WTC11 (cell line): ENCODE results near the gene NLGN3. TPM values are rescaled to one million over a fixed set of nuclear protein-coding genes. Genes with fewer than 3 reads are reported as not detected.

ENCODE experiments used
- ATAC-seq: fragments of 200-7000 bp; cut with Tn5 transposase; 2 replicates; pipeline ENCODE4 v1.10.0; 2021; ENCODE audit warnings: mild to moderate bottlenecking, moderate library complexity
- CTCF ChIA-PET: fragments of 300-600 bp; sonication (Branson Sonifier 250); formaldehyde crosslinking; loops from one replicate; lab custom pipeline; 2021; ENCODE audit warnings: antibody characterized with exemption; lab: Charles Lee
- POLR2A ChIA-PET: fragments of 350-600 bp; sonication (Branson Sonifier 250); formaldehyde crosslinking; loops from one replicate; lab custom pipeline; 2021; ENCODE audit warnings: antibody characterized with exemption; lab: Charles Lee
- DNase-seq: peaks from one replicate; pipeline ENCODE4 v3.0.0; 2021; ENCODE audit warnings: low spot score
- H3K27ac Mint-ChIP-seq: 2 replicates; pipeline ENCODE4 v1.8.0; 2021; ENCODE audit warnings: mixed read lengths
- H3K27me3 Mint-ChIP-seq: 2 replicates; pipeline ENCODE4 v1.8.0; 2021; ENCODE audit warnings: low read depth, mild to moderate bottlenecking, moderate library complexity, mixed read lengths
- H3K36me3 Mint-ChIP-seq: 2 replicates; pipeline ENCODE4 v1.8.0; 2021; ENCODE audit warnings: mixed read lengths
- H3K4me1 Mint-ChIP-seq: 2 replicates; pipeline ENCODE4 v1.8.0; 2022; ENCODE audit warnings: mixed read lengths
- H3K4me3 Mint-ChIP-seq: 2 replicates; pipeline ENCODE4 v1.8.0; 2021; ENCODE audit warnings: mild to moderate bottlenecking, moderate library complexity, mixed read lengths
- H3K9me3 Mint-ChIP-seq: 2 replicates; pipeline ENCODE4 v1.8.0; 2021; ENCODE audit warnings: mixed read lengths
- ATF6 ChIP-seq: sonication (generic); formaldehyde crosslinking; IDR thresholded peaks from 2 replicates; pipeline ENCODE4 v1.8.1; 2023; ENCODE audit warnings: mild to moderate bottlenecking, missing genetic modification reagents
- CREB1 ChIP-seq: sonication (generic); formaldehyde crosslinking; IDR thresholded peaks from 2 replicates; pipeline ENCODE4 v1.8.0; 2023; ENCODE audit warnings: mild to moderate bottlenecking, missing genetic modification reagents
- CTCF ChIP-seq: fragments of 200-600 bp; IDR thresholded peaks from 2 replicates; pipeline ENCODE4 v1.8.0; 2022; ENCODE audit warnings: antibody characterized with exemption
- ESRRA ChIP-seq: sonication (generic); formaldehyde crosslinking; IDR thresholded peaks from 2 replicates; pipeline ENCODE4 v1.8.1; 2022; ENCODE audit warnings: mild to moderate bottlenecking, missing genetic modification reagents, borderline replicate concordance
- FOXP1 ChIP-seq: sonication (generic); formaldehyde crosslinking; IDR thresholded peaks from 2 replicates; pipeline ENCODE4 v1.8.0; 2022; ENCODE audit warnings: missing genetic modification reagents, mild to moderate bottlenecking, moderate library complexity, borderline replicate concordance
- IRF1 ChIP-seq: sonication (generic); formaldehyde crosslinking; IDR thresholded peaks from 2 replicates; pipeline ENCODE4 v1.8.0; 2023; ENCODE audit warnings: missing genetic modification reagents
- NFATC4 ChIP-seq: fragments of 250-450 bp; sonication (Bioruptor Pico); IDR thresholded peaks from 2 replicates; pipeline ENCODE4 v1.9.0; 2021; ENCODE audit warnings: mild to moderate bottlenecking
- NFE2L1 ChIP-seq: sonication (generic); formaldehyde crosslinking; IDR thresholded peaks from 2 replicates; pipeline ENCODE4 v1.8.1; 2023; ENCODE audit warnings: missing genetic modification reagents
- NR2C2 ChIP-seq: sonication (generic); formaldehyde crosslinking; IDR thresholded peaks from 2 replicates; pipeline ENCODE4 v1.8.0; 2022; ENCODE audit warnings: mild to moderate bottlenecking, missing genetic modification reagents
- NR3C1 ChIP-seq: sonication (generic); formaldehyde crosslinking; conservative IDR thresholded peaks from 2 replicates; pipeline ENCODE4 v1.8.1; 2023; ENCODE audit warnings: low read depth, mild to moderate bottlenecking, missing genetic modification reagents
- SMAD3 ChIP-seq: sonication (generic); formaldehyde crosslinking; IDR thresholded peaks from 2 replicates; pipeline ENCODE4 v1.8.0; 2022; ENCODE audit warnings: missing genetic modification reagents, mild to moderate bottlenecking, borderline replicate concordance
- SP1 ChIP-seq: sonication (generic); formaldehyde crosslinking; conservative IDR thresholded peaks from 2 replicates; pipeline ENCODE4 v1.8.1; 2022; ENCODE audit warnings: missing genetic modification reagents
- TEAD1 ChIP-seq: sonication (generic); formaldehyde crosslinking; IDR thresholded peaks from 2 replicates; pipeline ENCODE4 v1.8.0; 2022; ENCODE audit warnings: mild to moderate bottlenecking, missing genetic modification reagents
- TP53 ChIP-seq: sonication (generic); formaldehyde crosslinking; IDR thresholded peaks from 2 replicates; pipeline ENCODE4 v1.8.1; 2023; ENCODE audit warnings: mild to moderate bottlenecking, missing genetic modification reagents
- ZBTB43 ChIP-seq: sonication (generic); formaldehyde crosslinking; IDR thresholded peaks from 2 replicates; pipeline ENCODE4 v1.8.1; 2023; ENCODE audit warnings: mild to moderate bottlenecking, missing genetic modification reagents
- ZNF121 ChIP-seq: sonication (generic); formaldehyde crosslinking; IDR thresholded peaks from 2 replicates; pipeline ENCODE4 v1.8.0; 2023; ENCODE audit warnings: missing genetic modification reagents
- ZNF317 ChIP-seq: sonication (generic); formaldehyde crosslinking; IDR thresholded peaks from 2 replicates; pipeline ENCODE4 v1.8.1; 2023; ENCODE audit warnings: low read depth, mild to moderate bottlenecking, moderate library complexity, missing genetic modification reagents, borderline replicate concordance
- ZNF512 ChIP-seq: sonication (generic); formaldehyde crosslinking; IDR thresholded peaks from 2 replicates; pipeline ENCODE4 v1.8.1; 2022; ENCODE audit warnings: missing genetic modification reagents, borderline replicate concordance
- total RNA-seq: library from RNA; stranded (reverse); gene quantifications from 3 replicates; pipeline ENCODE4 v1.2.3, GENCODE V29; 2021

The NLGN3 gene
- total RNA-seq, 1 experiment from 2014 or later: 10.8 TPM

GRCh38 chrX:71128915-71129765 lies 15.5 kb upstream of the NLGN3 start:
- TF ChIP-seq CREB1 (CRISPR knock-in tag): no peak
- TF ChIP-seq CTCF: peak; percentile 66
- no peak for TF ChIP-seq NFE2L1 (CRISPR knock-in tag)
- no peaks in the 10 kb centered on the region for H3K9me3 Mint-ChIP-seq
- H3K27ac Mint-ChIP-seq: peak overlapping the region; percentile 7; the same call in 1 of the 2 replicates
- peak; percentile 81 for ATAC-seq
- H3K4me3 Mint-ChIP-seq: no peak overlapping the region
- no peaks in the 10 kb centered on the region for H3K27me3 Mint-ChIP-seq
- peak; percentile 70 for DNase-seq
- peaks cover 9% of the 10 kb centered on the region for H3K4me1 Mint-ChIP-seq
- CTCF ChIA-PET: interaction anchor here (0.6 to 1.1 kb wide), 5 partner anchors 11 to 131 kb away, joined by 3 to 5 read pairs (median 3); partner anchors contain the start of genes MED12 and SNX12
- H3K36me3 Mint-ChIP-seq: peaks cover 72% of the 10 kb centered on the region
- POLR2A ChIA-PET: no interaction called here

- H3K36me3 Mint-ChIP-seq: peaks cover 73% of the 10 kb centered on the region
- no peaks in the 10 kb centered on the region for H3K9me3 Mint-ChIP-seq
- ChIA-PET CTCF (no interaction called here), POLR2A (no interaction called here)
- TF ChIP-seq ATF6 (CRISPR knock-in tag) (no peak), NFATC4 (no peak), ZNF317 (no peak), NR2C2 (no peak), SMAD3 (no peak), TEAD1 (CRISPR knock-in tag) (no peak), TP53 (CRISPR knock-in tag) (no peak), ESRRA (no peak), SP1 (CRISPR knock-in tag) (no peak), NR3C1 (CRISPR knock-in tag) (no peak), FOXP1 (CRISPR knock-in tag) (no peak), IRF1 (no peak), ZNF512 (CRISPR knock-in tag) (no peak), ZNF121 (CRISPR knock-in tag) (no peak), ZBTB43 (CRISPR knock-in tag) (no peak)
- no peak overlapping the region for H3K27ac Mint-ChIP-seq
- ATAC-seq: no peak
- H3K4me3 Mint-ChIP-seq: no peak overlapping the region
- DNase-seq: no peak
- H3K4me1 Mint-ChIP-seq: peaks cover 9% of the 10 kb centered on the region
- no peaks in the 10 kb centered on the region for H3K27me3 Mint-ChIP-seq
Observed at GRCh38 chrX:71131510-71131909, 13.1 kb upstream of the NLGN3 start.
